HG03139 (cell line): ENCODE data around the gene SMIM35.
"Not testable (repeated sequence)": the region's sequence is repeated elsewhere in the genome, so short reads cannot be mapped to it uniquely, and the experiment has no call there.

ENCODE experiments used
- ATAC-seq: cut with Tn5 transposase; IDR thresholded peaks from one replicate; pipeline ENCODE4 v1.9.1; 2021; ENCODE audit not compliant: unreplicated experiment

Gene SMIM35

GRCh38 chr11:117992136-117992535, 94.6 kb downstream of the SMIM35 start:
- ATAC-seq = no peak

GRCh38 chr11:117989351-117990102, 97.2 kb downstream of the SMIM35 start:
- no peak for ATAC-seq

GRCh38 chr11:117986981-117987574, 99.7 kb downstream of the SMIM35 start:
- no peak for ATAC-seq

GRCh38 chr11:117985953-117986887, 100.5 kb downstream of the SMIM35 start, which contains the start of gene IL10RA:
IL10RA (plus strand) TSS chr11:117986394; CDS start chr11:117986468, 74 bp downstream.
- peak; percentile 81 for ATAC-seq

- no peak for ATAC-seq
These were observed 102.3 kb downstream of the SMIM35 start for GRCh38 chr11:117984476-117984875.

- no peak for ATAC-seq
These were observed 103.6 kb downstream of the SMIM35 start for GRCh38 chr11:117983163-117983475.

GRCh38 chr11:117980720-117981119, 106.0 kb downstream of the SMIM35 start:
- no peak for ATAC-seq

- no peak for ATAC-seq
These were observed 106.5 kb downstream of the SMIM35 start for GRCh38 chr11:117980280-117980679.

GRCh38 chr11:117979481-117980211, 107.1 kb downstream of the SMIM35 start:
- no peak for ATAC-seq

- no peak for ATAC-seq
These were observed 107.8 kb downstream of the SMIM35 start for GRCh38 chr11:117978991-117979390.

GRCh38 chr11:117978291-117978910, 108.4 kb downstream of the SMIM35 start:
- not testable (repeated sequence) for ATAC-seq

- not testable (repeated sequence) for ATAC-seq
These were observed 109.0 kb downstream of the SMIM35 start for GRCh38 chr11:117977612-117978264.

GRCh38 chr11:117977029-117977428, 109.7 kb downstream of the SMIM35 start:
- ATAC-seq = no peak

- no peak for ATAC-seq
These were observed 110.3 kb downstream of the SMIM35 start for GRCh38 chr11:117976445-117976844.

- ATAC-seq = no peak
These were observed 113.3 kb downstream of the SMIM35 start for GRCh38 chr11:117973503-117973860.

GRCh38 chr11:117972629-117973502, 113.9 kb downstream of the SMIM35 start:
- no peak for ATAC-seq

- no peak for ATAC-seq
These were observed 114.7 kb downstream of the SMIM35 start for GRCh38 chr11:117972044-117972443.

- ATAC-seq = no peak
These were observed 116.3 kb downstream of the SMIM35 start for GRCh38 chr11:117970400-117971024.
